A673 (cell line): ENCODE results near the gene ASTN2. TPM values are rescaled to one million over a fixed set of nuclear protein-coding genes. Genes with fewer than 3 reads are reported as not detected.

Experiments
- BruUV-seq: library from RNA; stranded (reverse); fragments of 400-500 nt; replicated peaks from 2 replicates; lab custom pipeline; 2021; lab: Mats Ljungman, UMichigan
- CTCF ChIA-PET: fragments of 300-600 bp; sonication (Branson Sonifier 250); formaldehyde crosslinking; loops from one replicate; lab custom pipeline; 2022; ENCODE audit warnings: antibody characterized with exemption; lab: Charles Lee
- POLR2A ChIA-PET: fragments of 300-600 bp; sonication (Branson Sonifier 250); formaldehyde crosslinking; loops from one replicate; lab custom pipeline; 2022; ENCODE audit warnings: antibody characterized with exemption; ENCODE audit not compliant: low non-redundant PET; lab: Charles Lee
- DNase-seq: peaks from one replicate; pipeline ENCODE4 v3.0.0-alpha.2; 2015; ENCODE audit warnings: low spot score
- H3K27ac ChIP-seq: fragments of 200-600 bp; sonication (generic); 2 replicates; pipeline ENCODE4 v1.5.1; 2016; ENCODE audit warnings: mixed run types, low read depth, mild to moderate bottlenecking, mixed read lengths, antibody characterized with exemption, low read length; ENCODE audit not compliant: poor library complexity, severe bottlenecking
- H3K27me3 ChIP-seq: fragments of 200-600 bp; sonication (generic); replicated peaks from 2 replicates; pipeline ENCODE4 v1.6.1; 2017; ENCODE audit warnings: mixed run types, low read depth, mild to moderate bottlenecking, mixed read lengths, antibody characterized with exemption, low read length; ENCODE audit not compliant: insufficient read depth, poor library complexity
- H3K36me3 ChIP-seq: fragments of 200-600 bp; sonication (generic); 2 replicates; pipeline ENCODE4 v1.6.1; 2016; ENCODE audit warnings: mixed run types, mild to moderate bottlenecking, mixed read lengths, antibody characterized with exemption, low read length; ENCODE audit not compliant: insufficient read depth, poor library complexity, severe bottlenecking
- H3K4me1 ChIP-seq: fragments of 200-600 bp; sonication (generic); 2 replicates; pipeline ENCODE4 v1.6.1; 2017; ENCODE audit warnings: mixed run types, mild to moderate bottlenecking, mixed read lengths, antibody characterized with exemption, low read length; ENCODE audit not compliant: insufficient read depth, poor library complexity, severe bottlenecking
- H3K4me3 ChIP-seq: fragments of 200-600 bp; sonication (generic); 2 replicates; pipeline ENCODE4 v1.5.1; 2016; ENCODE audit warnings: low read depth, mixed run types, mild to moderate bottlenecking, mixed read lengths, low read length; ENCODE audit not compliant: poor library complexity, severe bottlenecking
- H3K9me3 ChIP-seq: fragments of 200-600 bp; sonication (generic); 2 replicates; pipeline ENCODE4 v1.6.1; 2016; ENCODE audit warnings: mixed run types, low read depth, mild to moderate bottlenecking, mixed read lengths, antibody characterized with exemption, low read length; ENCODE audit not compliant: poor library complexity, severe bottlenecking
- EZH2 ChIP-seq: fragments of 200-600 bp; sonication (generic); IDR thresholded peaks from 2 replicates; pipeline ENCODE4 v1.6.1; 2017; ENCODE audit warnings: borderline replicate concordance, low read depth, mild to moderate bottlenecking, mixed read lengths, antibody characterized with exemption, low read length; ENCODE audit not compliant: poor library complexity, severe bottlenecking
- intact Hi-C: fragments of 100-400 bp; cut with micrococcal nuclease; formaldehyde crosslinking; loops from one replicate; pipeline ENCODE4 v1.10.0; 2022; ENCODE audit not compliant: unreplicated experiment
- total RNA-seq: library from RNA; stranded (reverse); gene quantifications from 2 replicates; pipeline ENCODE4 v1.2.3, GENCODE V29; 2021
- TF ChIP-seq, protein P1 (sequence below): fragments of 300-800, 200-600 bp; sonication (generic); conservative IDR thresholded peaks from 2 replicates; pipeline ENCODE4 v1.5.1; 2017; ENCODE audit warnings: low read depth, mild to moderate bottlenecking, antibody characterized with exemption, low read length, moderate library complexity, mixed read lengths

ASTN2 gene
- total RNA-seq, 1 experiment from 2014 or later, result 3.4 TPM

- BruUV-seq, result no TSS peak
- no peak overlapping the region for H3K4me3 ChIP-seq
- no peaks in the 10 kb centered on the region for H3K36me3 ChIP-seq
- H3K9me3 ChIP-seq, result no peaks in the 10 kb centered on the region
- intact Hi-C loops, result no loop called here
- POLR2A ChIA-PET, result no interaction called here
- H3K4me1 ChIP-seq, result peaks cover 26% of the 10 kb centered on the region
- DNase-seq, result no peak
- no peak overlapping the region for H3K27ac ChIP-seq
- no peaks in the 10 kb centered on the region for H3K27me3 ChIP-seq
- no peak for TF ChIP-seq EZH2
- TF ChIP-seq, protein P1, sequence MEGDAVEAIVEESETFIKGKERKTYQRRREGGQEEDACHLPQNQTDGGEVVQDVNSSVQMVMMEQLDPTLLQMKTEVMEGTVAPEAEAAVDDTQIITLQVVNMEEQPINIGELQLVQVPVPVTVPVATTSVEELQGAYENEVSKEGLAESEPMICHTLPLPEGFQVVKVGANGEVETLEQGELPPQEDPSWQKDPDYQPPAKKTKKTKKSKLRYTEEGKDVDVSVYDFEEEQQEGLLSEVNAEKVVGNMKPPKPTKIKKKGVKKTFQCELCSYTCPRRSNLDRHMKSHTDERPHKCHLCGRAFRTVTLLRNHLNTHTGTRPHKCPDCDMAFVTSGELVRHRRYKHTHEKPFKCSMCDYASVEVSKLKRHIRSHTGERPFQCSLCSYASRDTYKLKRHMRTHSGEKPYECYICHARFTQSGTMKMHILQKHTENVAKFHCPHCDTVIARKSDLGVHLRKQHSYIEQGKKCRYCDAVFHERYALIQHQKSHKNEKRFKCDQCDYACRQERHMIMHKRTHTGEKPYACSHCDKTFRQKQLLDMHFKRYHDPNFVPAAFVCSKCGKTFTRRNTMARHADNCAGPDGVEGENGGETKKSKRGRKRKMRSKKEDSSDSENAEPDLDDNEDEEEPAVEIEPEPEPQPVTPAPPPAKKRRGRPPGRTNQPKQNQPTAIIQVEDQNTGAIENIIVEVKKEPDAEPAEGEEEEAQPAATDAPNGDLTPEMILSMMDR, result no peak
- CTCF ChIA-PET, result no interaction called here
Measured at GRCh38 chr9:116626762-116627161, 788.1 kb downstream of the ASTN2 start.

- H3K27me3 ChIP-seq, result no peaks in the 10 kb centered on the region
- no peaks in the 10 kb centered on the region for H3K36me3 ChIP-seq
- BruUV-seq, result no TSS peak
- no peak for TF ChIP-seq EZH2
- TF ChIP-seq, protein P1, result no peak
- no peak overlapping the region for H3K27ac ChIP-seq
- H3K4me3 ChIP-seq, result no peak overlapping the region
- no peaks in the 10 kb centered on the region for H3K9me3 ChIP-seq
- ChIA-PET CTCF (no interaction called here), POLR2A (no interaction called here)
- intact Hi-C loops, result no loop called here
- DNase-seq, result no peak
- H3K4me1 ChIP-seq, result peaks cover under 1% of the 10 kb centered on the region
Measured at GRCh38 chr9:116623715-116624114, 791.1 kb downstream of the ASTN2 start.

GRCh38 chr9:116617389-116617788 is 797.5 kb downstream of the ASTN2 start:
- Histone ChIP-seq H3K4me3 (no peak overlapping the region), H3K4me1 (no peaks in the 10 kb centered on the region), H3K27ac (no peak overlapping the region), H3K27me3 (no peaks in the 10 kb centered on the region), H3K36me3 (no peaks in the 10 kb centered on the region), H3K9me3 (no peaks in the 10 kb centered on the region)
- POLR2A ChIA-PET, result no interaction called here
- TF ChIP-seq, protein P1, result no peak
- no peak for TF ChIP-seq EZH2
- DNase-seq, result no peak
- intact Hi-C loops, result no loop called here
- no TSS peak for BruUV-seq
- CTCF ChIA-PET, result no interaction called here
